CD4-positive, alpha-beta T cell treated with Interleukin-2 at 100 ng/mL for 4 hours (primary cell): ENCODE measurements around the gene CRIP2.

Experiments
- DNase-seq: peaks from one replicate; pipeline ENCODE4 v3.0.0-alpha.2; 2020; ENCODE audit warnings: low spot score

CRIP2 gene, protein sequence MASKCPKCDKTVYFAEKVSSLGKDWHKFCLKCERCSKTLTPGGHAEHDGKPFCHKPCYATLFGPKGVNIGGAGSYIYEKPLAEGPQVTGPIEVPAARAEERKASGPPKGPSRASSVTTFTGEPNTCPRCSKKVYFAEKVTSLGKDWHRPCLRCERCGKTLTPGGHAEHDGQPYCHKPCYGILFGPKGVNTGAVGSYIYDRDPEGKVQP

DNA sequence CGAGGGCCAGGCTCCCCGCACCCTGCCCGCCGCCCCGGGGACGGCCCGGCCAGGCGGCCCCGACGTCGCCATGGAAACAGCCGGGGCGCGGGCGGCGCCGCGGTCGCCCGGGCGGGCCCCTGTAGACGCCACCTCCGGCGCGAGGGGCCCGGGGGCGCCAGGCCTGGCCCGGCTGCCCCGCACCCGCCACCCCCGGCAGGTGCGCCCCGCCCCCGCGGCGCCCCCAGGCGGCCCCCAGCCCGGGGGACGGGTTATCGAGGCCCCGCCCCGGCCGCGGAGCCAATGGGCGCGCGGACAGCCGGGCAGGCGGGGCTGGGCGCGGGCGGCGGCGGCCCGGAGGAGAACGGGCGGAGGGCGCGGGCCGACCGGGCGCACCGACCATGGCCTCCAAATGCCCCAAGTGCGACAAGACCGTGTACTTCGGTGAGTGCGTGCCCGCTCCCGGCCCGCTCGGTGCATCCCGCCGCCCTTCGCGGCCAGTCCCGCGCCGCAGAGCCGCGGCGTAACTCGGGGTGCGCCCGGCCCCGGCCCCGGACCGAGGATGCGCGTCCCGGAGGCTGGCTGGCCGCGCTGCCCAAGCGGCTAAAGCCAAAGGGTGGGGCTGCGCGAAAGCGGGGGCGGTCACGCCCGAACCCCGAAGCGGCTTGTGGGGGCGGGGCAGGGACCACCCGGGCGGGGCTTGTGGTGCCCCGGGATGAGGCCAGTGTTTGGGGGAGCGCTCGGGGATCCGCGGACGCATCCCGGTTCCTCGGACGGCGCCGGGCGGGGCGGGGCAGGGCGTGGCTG, at the start of gene CRIP2:
Gene CRIP2 (plus strand): TSS at position 339 of the 786 bp plus-strand sequence. CDS start 42 bp downstream, at position 381.
- peak; percentile 66 for DNase-seq

DNA sequence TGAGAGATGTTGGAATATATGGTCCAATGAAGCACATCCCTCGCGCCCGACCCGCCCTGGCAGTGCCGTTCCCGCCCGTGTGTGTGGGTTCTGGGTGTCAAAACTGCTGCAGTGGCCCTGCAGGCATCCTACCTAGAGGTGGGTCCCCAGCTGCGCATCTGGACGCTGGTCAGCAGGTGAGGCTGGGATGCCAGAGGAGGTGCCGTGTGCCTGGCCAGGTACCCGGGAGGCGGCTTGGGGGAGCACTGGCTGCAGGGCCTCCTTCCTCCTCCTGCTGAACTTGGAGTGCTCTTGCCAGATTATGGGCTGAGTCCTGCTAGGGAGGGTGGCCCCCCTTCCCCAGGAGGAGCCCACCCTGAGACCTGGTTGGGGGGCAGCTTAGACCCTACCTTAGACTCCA, 49.8 kb upstream of the CRIP2 start:
- DNase-seq = no peak

DNA sequence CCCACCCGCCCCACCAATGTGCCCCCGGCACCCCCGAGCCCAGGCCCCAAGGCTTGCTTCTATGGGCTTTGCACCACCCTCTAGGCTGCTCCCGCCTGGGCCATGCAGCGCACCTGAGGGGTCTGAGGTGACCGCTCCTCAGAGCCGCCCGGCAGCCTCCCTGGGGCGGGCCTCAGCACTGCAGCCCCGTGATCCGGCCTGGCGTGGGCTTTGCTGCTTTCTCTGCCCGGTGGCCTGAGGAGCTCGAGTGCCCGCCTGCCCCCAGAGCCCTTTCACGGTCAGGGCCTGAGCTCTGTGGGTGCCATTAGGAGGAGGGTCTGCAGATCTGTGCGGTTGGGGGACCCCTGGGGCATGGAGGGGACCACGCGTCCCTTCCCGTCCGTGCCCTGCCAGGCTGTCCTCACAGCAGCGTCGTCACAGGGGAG, 48.8 kb upstream of the CRIP2 start:
- DNase-seq = no peak

DNA sequence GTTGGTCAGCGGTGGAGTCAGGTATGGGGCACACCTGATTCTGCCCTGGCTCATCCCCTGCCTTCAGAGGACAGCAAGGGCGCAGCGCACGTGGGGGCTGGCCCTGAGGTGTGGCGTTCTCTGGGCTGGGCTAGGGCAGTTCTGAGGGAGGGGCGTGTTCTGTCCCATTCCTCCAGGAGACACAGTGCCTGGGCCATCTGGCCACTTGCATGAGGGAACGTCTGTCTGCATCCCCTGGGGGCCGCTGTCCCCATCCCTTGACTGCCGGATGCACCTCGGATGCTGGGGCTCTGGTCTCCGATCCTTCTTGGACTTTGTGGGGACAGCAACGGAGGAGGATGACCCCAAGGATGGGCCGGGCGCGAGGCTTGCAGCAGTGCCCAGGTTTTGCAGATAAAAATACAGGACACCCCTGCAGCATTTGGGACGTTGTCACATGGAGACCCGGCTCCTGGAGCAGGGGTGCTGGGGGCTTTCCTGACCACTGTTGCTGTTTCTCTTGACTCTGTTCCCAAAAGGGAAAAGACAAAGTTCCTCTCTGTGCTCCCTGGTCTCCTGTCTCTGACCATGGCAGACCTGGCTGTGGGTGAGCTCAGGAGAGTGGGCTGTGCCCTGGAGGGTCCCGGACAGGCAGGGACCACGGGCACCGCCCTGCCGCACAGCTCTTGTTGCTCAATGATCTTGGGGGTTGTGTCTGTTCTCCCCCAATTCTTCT, 48.0 kb upstream of the CRIP2 start:
- no peak for DNase-seq

DNA sequence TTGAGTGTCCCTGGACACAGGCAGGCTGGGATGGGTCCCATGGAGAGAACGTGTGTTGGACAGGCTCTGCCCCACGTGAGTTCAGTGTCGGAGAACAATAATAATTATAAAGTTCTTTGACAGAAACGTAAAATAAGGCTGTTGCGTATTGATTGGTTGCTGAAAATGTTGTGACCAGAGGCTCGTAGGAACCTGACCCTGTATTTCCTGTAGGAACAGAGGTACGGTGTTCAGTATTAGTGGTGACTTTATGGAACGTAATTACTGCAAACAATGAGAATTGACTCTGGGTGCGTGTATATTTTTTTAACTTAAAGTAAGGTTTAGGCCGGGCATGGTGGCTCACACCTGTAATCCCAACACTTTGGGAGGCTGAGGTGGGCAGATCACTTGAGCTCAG, 47.2 kb upstream of the CRIP2 start:
- no peak for DNase-seq

DNA sequence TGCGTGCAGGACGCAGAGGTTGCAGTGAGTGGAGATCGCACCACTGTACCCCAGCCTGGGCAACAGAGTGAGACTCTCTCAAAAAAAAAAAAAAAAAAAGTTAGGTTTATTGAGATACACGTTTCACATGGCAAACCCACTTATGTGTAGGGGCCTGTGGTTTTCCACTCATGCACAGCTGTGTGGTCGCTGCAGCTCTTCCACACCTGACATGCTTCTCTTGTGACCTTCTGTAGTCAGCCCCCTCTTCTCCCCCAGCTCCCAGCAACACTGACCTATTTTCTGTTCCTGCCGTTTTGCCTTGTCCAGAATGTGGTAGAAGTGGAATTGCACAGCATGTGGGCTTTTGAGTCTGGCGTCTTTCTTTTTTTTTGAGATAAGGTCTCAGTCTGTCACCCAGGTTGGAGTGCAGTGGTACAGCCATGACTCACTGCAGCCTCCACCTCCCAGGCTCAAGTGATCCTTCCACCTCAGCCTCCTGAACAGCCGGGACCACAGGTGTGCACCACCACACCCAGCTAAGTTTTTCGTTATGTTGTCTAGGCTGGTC, 46.6 kb upstream of the CRIP2 start:
- DNase-seq = no peak

DNA sequence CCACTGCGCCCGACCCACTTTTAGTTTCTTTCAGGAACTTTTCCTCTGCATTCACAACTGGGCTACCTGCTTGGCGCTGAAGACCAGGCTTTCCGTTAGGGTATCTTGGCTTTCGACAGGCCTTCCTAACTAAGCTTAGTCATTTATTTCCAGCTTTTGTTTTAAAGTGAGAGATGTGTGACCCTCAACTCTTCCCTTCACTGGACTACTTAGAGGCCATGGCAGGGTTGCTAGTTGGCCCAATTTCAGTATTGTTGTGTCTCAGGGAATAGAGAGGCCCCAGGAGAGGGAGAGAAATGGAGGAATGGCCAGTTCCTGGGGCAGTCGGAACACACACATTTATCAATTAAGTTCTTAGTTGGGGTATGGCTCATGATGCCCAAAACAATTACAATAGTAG, 44.6 kb upstream of the CRIP2 start:
- no peak for DNase-seq

DNA sequence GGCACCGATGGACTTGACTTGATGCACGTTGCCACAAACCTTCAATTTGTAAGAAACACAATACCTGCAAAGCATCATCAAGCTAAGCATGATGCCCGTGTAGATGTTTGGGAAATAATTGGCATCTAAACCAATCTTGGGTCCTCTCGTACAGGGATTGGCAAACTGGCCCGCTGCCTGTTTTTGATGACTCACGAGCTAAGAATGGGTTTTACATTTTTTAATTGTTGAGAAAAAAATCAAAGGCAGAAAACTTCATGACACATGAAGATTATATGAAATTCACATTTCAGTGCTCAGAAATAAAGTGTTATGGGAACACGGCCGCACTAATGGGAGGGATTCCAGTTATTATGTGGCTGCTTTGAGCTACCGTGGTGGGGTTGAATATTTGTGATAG, 44.1 kb upstream of the CRIP2 start:
- no peak for DNase-seq

DNA sequence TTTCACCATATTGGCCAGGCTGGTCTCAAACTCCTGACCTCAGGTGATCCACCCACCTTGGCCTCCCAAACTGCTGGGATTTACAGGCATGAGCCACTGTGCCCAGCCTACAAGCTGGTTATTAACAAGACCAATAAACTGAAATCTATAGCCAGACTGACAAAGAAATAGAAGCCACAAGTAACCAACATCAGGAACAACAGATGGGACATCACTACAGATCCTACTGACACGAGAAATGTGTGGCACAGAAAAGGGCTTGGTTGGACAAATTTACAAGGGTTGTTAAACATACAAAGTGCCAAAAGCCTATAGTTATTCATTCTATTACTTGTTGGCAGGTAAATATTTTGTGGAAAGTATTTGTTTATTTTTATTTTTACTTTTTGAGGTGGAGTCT, 43.4 kb upstream of the CRIP2 start:
- no peak for DNase-seq

DNA sequence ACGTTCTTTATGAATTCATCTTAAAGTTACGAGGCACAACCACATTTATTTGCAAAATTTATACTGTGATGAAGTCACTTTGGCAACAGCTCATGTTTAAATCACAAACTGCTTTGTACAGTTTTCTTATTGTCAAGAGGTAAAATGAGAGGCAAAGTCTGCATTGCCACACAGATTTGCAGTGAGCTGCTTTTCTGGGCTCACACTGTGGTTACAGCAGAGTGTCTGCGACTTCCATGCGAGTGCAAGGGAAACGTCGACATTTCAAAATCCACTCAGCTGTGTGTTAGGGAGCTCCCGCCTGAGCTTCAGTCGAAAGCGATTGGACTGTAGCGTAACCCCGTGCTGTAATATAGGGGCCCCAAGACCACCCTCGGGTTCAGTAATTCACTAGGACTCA, 42.0 kb upstream of the CRIP2 start:
- no peak for DNase-seq

DNA sequence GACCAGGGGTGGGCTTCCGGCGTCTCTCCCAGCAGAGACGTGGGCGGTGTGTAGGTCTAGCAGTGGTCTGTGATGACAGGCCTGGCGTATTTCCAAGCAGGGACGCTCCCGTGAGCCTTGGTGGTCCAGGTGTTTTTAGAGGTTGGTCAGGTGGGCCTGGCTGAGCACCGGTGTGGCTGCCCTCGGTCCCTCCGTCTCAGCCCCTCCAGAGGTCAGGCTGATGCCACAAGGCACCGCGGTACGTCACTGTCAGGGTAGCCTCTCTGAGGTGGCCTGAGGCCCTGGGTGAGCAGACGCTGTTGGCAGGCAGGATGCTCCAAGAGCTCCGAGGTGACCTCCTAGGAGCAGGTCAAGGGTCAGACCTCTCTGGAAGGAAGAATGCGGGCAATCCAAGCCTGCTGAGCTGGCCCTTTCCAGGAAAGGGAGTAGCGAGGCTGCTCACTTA, 41.4 kb upstream of the CRIP2 start:
- no peak for DNase-seq

DNA sequence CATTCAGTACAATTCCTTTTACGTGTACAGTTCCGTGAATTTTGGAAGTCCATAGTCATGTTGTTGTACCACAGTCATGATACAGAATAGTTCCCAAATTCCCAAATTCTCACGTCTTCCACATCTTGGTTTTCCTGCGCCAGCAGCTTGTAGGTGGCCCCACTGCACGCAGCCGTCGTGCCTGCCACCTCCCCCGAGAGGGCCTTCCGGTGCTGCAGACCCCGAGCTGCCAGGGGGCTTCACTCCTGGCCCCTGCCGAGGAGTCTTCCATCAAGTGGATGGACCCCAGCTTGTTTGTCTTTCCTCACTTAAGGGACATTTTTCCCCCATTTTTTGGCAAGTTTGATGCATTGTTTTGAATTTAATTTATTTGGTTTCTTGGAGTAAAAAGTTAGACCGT, 38.2 kb upstream of the CRIP2 start:
- DNase-seq = no peak

DNA sequence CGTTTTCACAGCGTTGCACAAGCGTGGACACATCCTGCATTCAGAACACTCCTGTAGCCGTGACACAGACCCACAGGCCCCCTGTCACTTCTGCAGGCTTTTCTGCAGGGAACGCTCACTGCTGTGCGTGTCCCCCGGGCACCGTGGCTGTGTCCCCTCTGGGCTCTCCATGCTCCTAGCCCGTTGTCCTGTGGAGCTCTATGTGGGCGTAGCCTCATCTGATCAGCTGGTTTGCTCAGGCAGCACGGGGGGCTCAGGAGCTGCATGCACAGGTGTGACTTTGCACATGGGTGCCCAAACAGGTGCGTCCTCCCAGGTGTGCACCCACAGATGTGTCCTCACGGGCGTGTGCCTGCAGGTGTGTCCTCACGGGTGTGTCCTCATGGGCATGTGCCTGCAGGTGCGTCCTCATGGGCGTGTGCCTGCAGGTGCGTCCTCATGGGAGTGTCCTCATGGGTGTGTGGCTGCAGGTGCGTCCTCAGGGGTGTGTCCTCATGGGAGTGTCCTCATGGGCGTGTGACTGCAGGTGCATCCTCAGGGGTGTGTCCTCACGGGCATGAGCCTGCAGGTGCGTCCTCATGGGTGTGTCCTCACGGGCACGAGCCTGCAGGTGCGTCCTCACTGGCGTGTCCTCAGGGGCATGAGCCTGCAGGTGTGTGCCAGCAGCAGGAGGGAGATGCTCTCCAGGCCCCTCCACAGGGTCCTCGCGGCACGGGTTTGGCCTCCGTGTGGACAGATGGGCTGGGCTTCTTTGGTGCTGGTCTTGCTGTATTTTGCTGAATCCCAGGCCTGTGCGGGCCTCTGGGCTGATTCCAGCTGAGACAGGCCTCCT, 37.5 kb upstream of the CRIP2 start:
- no peak for DNase-seq

DNA sequence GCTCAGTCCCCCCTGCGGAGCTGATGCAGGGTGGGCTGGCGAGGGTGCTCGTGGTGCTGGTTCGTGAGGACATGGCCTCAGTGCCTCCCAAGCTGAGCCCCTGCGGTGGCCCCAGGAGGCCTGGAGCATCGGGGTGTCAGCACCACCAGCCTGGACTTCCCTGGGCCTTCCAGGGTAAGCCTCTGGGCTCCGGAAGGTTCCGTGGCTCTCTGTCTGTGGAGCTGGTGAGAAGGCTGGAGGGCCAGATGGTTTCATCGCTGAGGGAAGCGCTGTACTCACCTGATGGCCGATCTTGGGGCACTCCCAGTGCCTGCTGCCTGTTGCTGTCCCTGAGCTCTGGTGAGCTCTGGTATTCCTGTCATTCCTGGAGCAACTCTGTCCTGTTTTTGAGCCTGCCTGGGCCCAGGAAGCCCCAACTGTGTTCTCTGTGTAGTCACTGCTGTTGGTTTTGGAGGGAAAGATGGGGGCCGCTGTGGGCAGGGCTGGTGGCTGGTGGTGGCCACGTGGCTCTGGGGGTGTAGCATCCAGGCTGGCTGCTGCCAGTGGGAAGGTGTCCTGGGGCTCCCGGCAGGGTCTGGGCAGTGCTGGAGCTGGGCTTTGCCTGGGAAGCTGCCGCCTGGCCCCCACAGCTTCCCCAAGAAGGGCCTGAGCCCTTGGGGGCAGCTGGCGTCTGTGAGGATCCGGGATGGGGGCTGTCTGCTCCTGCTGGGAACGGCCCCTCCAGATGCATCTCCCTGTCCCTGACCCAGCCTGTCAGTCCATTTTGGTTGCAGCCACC, 36.7 kb upstream of the CRIP2 start:
- no peak for DNase-seq

DNA sequence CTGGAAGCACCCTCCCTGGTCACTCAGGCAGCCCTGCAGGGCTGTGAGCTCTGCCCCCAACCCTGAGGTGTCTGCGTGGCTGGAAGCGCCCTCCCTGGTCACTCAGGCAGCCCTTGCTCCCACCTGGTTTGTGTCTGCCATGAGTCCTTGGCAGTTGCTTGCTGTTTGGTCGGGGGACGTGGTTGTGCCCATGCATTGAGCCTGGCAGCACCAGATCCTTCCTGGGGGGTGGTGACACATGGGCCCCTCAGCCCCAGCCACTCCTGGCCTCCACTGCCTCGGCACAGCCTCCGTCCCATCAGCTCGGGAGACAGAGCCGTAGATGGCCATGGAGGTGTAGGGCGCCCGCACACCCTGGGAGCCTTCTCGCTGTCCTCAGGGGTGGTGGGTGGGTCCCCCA, 35.4 kb upstream of the CRIP2 start:
- no peak for DNase-seq

DNA sequence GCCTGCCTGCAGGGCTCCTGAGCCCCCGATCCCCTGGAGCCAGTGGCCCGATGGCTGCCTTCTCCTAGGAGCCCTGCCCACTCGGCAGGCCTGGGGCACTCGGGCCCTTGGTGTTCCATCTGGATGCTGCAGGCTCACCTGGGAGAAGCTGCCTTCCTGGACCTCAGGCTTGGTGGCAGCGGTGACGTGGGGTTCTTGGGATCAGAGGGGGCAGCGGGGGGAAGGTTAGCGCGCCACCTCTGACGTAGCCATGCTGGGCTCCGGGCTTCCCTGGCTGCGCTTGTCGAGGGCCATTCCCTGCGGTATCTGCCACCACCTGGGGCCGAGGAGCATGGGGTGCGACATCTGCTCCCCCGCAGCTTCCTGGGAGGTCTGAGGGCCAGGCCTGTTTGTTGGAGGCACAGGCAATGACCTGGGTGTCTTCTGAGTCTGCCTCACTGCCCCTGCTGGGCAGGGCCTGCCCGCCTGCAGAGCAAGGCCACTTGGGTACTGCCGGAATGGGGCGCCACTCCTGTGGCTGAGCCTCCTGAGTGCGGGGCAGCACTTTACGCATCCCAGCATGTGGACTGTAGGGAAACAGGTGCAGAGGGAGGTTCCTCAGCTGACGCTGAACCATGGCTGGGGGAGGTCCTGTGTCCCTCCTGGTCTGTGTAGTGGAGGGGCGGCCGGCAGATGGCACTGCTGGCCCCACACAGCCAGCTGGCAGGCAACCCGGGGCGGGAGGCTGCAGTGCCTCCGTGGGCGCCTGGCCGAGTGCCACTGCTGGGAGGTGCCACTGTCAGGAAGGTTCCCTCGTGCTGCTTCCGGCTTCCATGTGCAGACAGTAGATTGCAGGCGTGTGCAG, 34.7 kb upstream of the CRIP2 start:
- no peak for DNase-seq

DNA sequence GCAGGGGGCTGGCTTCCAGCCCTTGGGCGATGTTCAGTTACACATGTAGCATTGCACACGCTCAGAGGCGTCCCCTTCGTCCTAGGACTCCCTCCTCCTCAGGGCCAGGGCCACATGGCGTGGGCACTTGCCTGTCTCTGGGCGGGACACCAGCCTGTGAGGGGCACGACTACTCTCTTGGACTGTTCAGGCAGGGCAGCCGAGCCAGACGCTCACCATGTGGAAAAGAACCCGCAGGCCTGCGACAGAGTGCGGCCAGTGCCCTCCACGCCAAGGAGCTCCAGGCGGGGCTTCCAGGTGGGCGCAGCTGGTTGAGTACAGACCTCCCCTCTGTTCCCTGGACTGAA, 34.1 kb upstream of the CRIP2 start:
- DNase-seq = no peak

DNA sequence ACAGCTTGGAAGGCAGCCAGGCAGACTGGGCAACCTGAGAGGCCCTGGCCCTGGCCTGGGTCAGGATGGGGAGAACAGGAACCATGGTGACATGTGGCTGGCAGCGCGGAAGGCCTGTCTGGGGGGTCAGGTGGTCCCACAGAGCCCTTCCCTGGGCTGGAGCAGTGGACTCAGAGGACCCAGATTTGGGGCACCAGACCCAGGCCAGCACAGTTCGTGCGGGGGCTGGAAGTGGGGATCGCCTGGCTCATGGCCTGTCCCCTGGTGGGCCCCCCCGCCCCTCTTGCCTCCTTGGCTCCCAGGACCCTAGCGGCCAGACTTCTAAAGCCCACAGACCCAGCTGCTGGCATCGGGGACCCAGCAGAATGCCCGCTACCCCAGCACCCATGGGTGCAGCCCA, 33.6 kb upstream of the CRIP2 start:
- no peak for DNase-seq

DNA sequence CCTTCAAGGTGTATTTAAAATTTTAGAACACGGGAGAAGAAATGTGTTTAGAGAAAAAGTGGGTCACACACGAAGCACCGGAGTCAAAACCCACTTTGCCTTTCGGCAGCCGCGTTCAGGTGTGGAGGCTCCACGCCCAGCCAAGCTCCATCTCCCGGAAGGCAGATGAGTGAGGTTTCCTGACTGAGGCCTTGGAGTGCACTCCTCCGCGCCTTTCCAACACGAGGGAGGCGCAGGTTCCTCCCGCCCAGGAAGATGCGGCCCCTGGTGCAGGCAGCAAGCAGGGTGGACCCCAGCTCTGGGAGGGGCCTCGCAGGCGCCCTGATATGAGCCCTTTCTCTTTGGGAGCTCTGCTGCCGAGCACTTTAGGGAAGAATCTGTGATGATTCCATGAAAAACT, 32.5 kb upstream of the CRIP2 start:
- no peak for DNase-seq

DNA sequence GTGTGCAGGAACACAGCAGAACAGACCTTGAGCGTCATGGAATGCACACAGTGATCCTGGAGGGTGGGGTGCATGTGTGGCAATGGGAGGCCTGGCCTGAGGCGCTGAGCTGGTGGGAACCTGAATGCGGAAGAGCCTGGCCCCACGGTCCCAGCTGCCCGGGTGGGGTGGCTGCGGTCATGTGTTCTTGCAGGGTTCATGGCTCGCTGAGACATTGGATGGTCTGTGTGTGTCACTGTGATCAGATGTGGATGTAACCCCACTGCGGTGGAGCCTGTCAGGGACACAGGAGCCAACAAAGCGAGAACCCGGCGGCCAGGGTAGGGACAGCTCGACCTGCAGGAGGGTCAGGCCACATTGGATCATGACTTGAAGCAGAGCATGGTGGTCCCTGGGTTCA, 31.8 kb upstream of the CRIP2 start:
- no peak for DNase-seq
